H9 (cell line): Measurements from ENCODE around the gene ATP2A2. TPM values are rescaled to one million over a fixed set of nuclear protein-coding genes. Genes with fewer than 3 reads are reported as not detected.

Source experiments
- DNase-seq: peaks from one replicate; pipeline ENCODE4 v3.0.0-alpha.2; 2017
- H2AFZ ChIP-seq: one replicate; pipeline ENCODE4 v1.6.1; 2013; ENCODE audit warnings: mild to moderate bottlenecking, low read length, control low read depth, moderate library complexity
- H2AK5ac ChIP-seq: 2 replicates; pipeline ENCODE4 v1.6.1; 2013; ENCODE audit warnings: low read length, control low read depth, mixed read lengths; ENCODE audit not compliant: insufficient read length
- H2BK120ac ChIP-seq: one replicate; pipeline ENCODE4 v1.6.1; 2013; ENCODE audit warnings: low read depth, mild to moderate bottlenecking, low read length, control low read depth, inconsistent platforms; ENCODE audit not compliant: poor library complexity, severe bottlenecking
- H2BK12ac ChIP-seq: 2 replicates; pipeline ENCODE4 v1.6.1; 2013; ENCODE audit warnings: low read length, control low read depth, mixed read lengths, low read depth; ENCODE audit not compliant: insufficient read length
- H2BK15ac ChIP-seq: 2 replicates; pipeline ENCODE4 v1.6.1; 2013; ENCODE audit warnings: low read depth, low read length, control low read depth
- H2BK20ac ChIP-seq: one replicate; pipeline ENCODE4 v1.6.1; 2013; ENCODE audit warnings: low read depth, mild to moderate bottlenecking, low read length, control low read depth, inconsistent platforms; ENCODE audit not compliant: poor library complexity, severe bottlenecking
- H2BK5ac ChIP-seq: 2 replicates; pipeline ENCODE4 v1.6.1; 2013; ENCODE audit warnings: low read length, control low read depth, mixed read lengths; ENCODE audit not compliant: insufficient read length
- H3K14ac ChIP-seq: 2 replicates; pipeline ENCODE4 v1.6.1; 2013; ENCODE audit warnings: low read length, control low read depth; ENCODE audit not compliant: insufficient read depth
- H3K18ac ChIP-seq: 2 replicates; pipeline ENCODE4 v1.6.1; 2013; ENCODE audit warnings: low read depth, mild to moderate bottlenecking, mixed read lengths, low read length, control low read depth; ENCODE audit not compliant: insufficient read length
- H3K23ac ChIP-seq: 2 replicates; pipeline ENCODE4 v1.6.1; 2013; ENCODE audit warnings: low read length, control low read depth, mixed read lengths, low read depth; ENCODE audit not compliant: insufficient read length
- H3K23me2 ChIP-seq: 2 replicates; pipeline ENCODE4 v1.6.1; 2013; ENCODE audit warnings: low read depth, mild to moderate bottlenecking, mixed read lengths, low read length, control low read depth; ENCODE audit not compliant: insufficient read length, poor library complexity, severe bottlenecking
- H3K27ac ChIP-seq: 2 replicates; pipeline ENCODE4 v1.5.1; 2013; ENCODE audit warnings: low read length, control low read depth, mixed read lengths, low read depth; ENCODE audit not compliant: insufficient read length
- H3K27me3 ChIP-seq: 2 replicates; pipeline ENCODE4 v1.6.1; 2013; ENCODE audit warnings: low read length, control low read depth, inconsistent platforms; ENCODE audit not compliant: insufficient read depth
- H3K4ac ChIP-seq: 2 replicates; pipeline ENCODE4 v1.6.1; 2013; ENCODE audit warnings: low read depth, mild to moderate bottlenecking, control low read depth, inconsistent platforms, low read length, moderate library complexity
- H3K4me1 ChIP-seq: 2 replicates; pipeline ENCODE4 v1.6.1; 2013; ENCODE audit warnings: low read length, control low read depth, inconsistent platforms; ENCODE audit not compliant: insufficient read depth
- H3K4me2 ChIP-seq: 2 replicates; pipeline ENCODE4 v1.6.1; 2013; ENCODE audit warnings: low read length, control low read depth, mixed read lengths; ENCODE audit not compliant: insufficient read length, insufficient read depth
- H3K56ac ChIP-seq: 2 replicates; pipeline ENCODE4 v1.6.1; 2013; ENCODE audit warnings: low read depth, mild to moderate bottlenecking, mixed read lengths, low read length, control low read depth; ENCODE audit not compliant: insufficient read length
- H3K79me1 ChIP-seq: 2 replicates; pipeline ENCODE4 v1.6.1; 2013; ENCODE audit warnings: low read depth, mild to moderate bottlenecking, moderate library complexity, low read length, control low read depth, inconsistent platforms; ENCODE audit not compliant: insufficient read depth, poor library complexity, severe bottlenecking
- H3K79me2 ChIP-seq: 2 replicates; pipeline ENCODE4 v1.6.1; 2013; ENCODE audit warnings: low read length, control low read depth, inconsistent platforms; ENCODE audit not compliant: insufficient read depth
- H3K9ac ChIP-seq: 2 replicates; pipeline ENCODE4 v1.6.1; 2013; ENCODE audit warnings: low read length, control low read depth, mixed read lengths; ENCODE audit not compliant: insufficient read length; ENCODE audit errors: extremely low read depth
- H3K9me3 ChIP-seq: one replicate; pipeline ENCODE4 v1.6.1; 2013; ENCODE audit warnings: low read depth, low read length, inconsistent platforms; ENCODE audit not compliant: control insufficient read depth
- H3T11ph ChIP-seq: one replicate; pipeline ENCODE4 v1.6.1; 2013; ENCODE audit warnings: mild to moderate bottlenecking, low read length, control low read depth, inconsistent platforms
- H4K20me1 ChIP-seq: one replicate; pipeline ENCODE4 v1.6.1; 2013; ENCODE audit not compliant: control insufficient read depth, insufficient read length, insufficient read depth
- H4K5ac ChIP-seq: 2 replicates; pipeline ENCODE4 v1.6.1; 2013; ENCODE audit warnings: low read depth, mild to moderate bottlenecking, mixed read lengths, low read length, control low read depth; ENCODE audit not compliant: insufficient read length
- H4K8ac ChIP-seq: replicated peaks from 2 replicates; pipeline ENCODE4 v1.6.1; 2013; ENCODE audit warnings: low read length, control low read depth, mixed read lengths, low read depth; ENCODE audit not compliant: insufficient read length
- H4K91ac ChIP-seq: 2 replicates; pipeline ENCODE4 v1.6.1; 2013; ENCODE audit warnings: low read depth, mild to moderate bottlenecking, moderate library complexity, mixed read lengths, low read length, control low read depth; ENCODE audit not compliant: insufficient read length
- H3K27ac Mint-ChIP-seq, 3 experiments: 2 replicates in 2 of 3; 3 replicates in 1 of 3; pipeline ENCODE4 v1.8.0; 2020 to 2021; ENCODE audit warnings: mixed read lengths in 3 of 3, mild to moderate bottlenecking in 1 of 3, moderate library complexity in 1 of 3
- H3K27me3 Mint-ChIP-seq: 2 replicates; pipeline ENCODE4 v1.8.0; 2021; ENCODE audit warnings: low read depth, mild to moderate bottlenecking, moderate library complexity, mixed read lengths
- H3K36me3 Mint-ChIP-seq, 3 experiments: 2 replicates in 2 of 3; 3 replicates in 1 of 3; pipeline ENCODE4 v1.8.0; 2020 to 2021; ENCODE audit warnings: low read depth in 3 of 3, mixed read lengths in 3 of 3; ENCODE audit not compliant: insufficient read depth in 1 of 3
- H3K4me1 Mint-ChIP-seq, 2 experiments: 2 replicates each; pipeline ENCODE4 v1.8.0; 2020; ENCODE audit warnings: mixed read lengths in 2 of 2
- H3K4me3 Mint-ChIP-seq, 2 experiments: 2 replicates in 1 of 2; 3 replicates in 1 of 2; pipeline ENCODE4 v1.8.0; 2020 to 2021; ENCODE audit warnings: mild to moderate bottlenecking in 2 of 2, mixed read lengths in 2 of 2, moderate library complexity in 1 of 2
- H3K9me3 Mint-ChIP-seq, 2 experiments: 2 replicates in 1 of 2; 3 replicates in 1 of 2; pipeline ENCODE4 v1.8.0; 2020; ENCODE audit warnings: mild to moderate bottlenecking in 2 of 2, mixed read lengths in 2 of 2, moderate library complexity in 1 of 2
- WGBS: extraction: QIAGEN DNeasy Blood & Tissue Kit; methylation state at CpG from one replicate; pipeline ENCODE4 v1.1.7; 2013; ENCODE audit warnings: missing lambda C conversion rate, low lambda C conversion rate, mixed read lengths; ENCODE audit not compliant: insufficient read length; ENCODE audit errors: extremely low coverage; 5-methylcytosine and 5-hydroxymethylcytosine counted together
- total RNA-seq: library from RNA; stranded (reverse); gene quantifications from 2 replicates; pipeline ENCODE4 v1.2.1, GENCODE V29; 2021
- TF ChIP-seq, protein P1 (sequence below): fragments of 200-600 bp; sonication (generic); conservative IDR thresholded peaks from 3 replicates; pipeline ENCODE4 v1.8.0; 2021; ENCODE audit warnings: antibody characterized with exemption, mild to moderate bottlenecking

ATP2A2 gene
- total RNA-seq, 1 experiment from 2014 or later, result 257 TPM

- H3K36me3 Mint-ChIP-seq, result peaks cover 12 to 13% (median 12%) of the 10 kb centered on the region in 3 experiments
- Histone ChIP-seq H3K56ac (no peak overlapping the region), H4K91ac (no peak overlapping the region), H2BK5ac (no peak overlapping the region), H3K27me3 (no peaks in the 10 kb centered on the region), H3K14ac (no peak overlapping the region), H2BK12ac (no peak overlapping the region), H3K79me2 (peaks cover 13% of the 10 kb centered on the region; the same call in 1 of the 2 replicates), H3K23me2 (peaks cover 13% of the 10 kb centered on the region), H2AFZ (no peak overlapping the region), H2BK120ac (no peak overlapping the region), H4K8ac (no peak overlapping the region), H3K9ac (no peak overlapping the region), H2AK5ac (no peak overlapping the region), H4K20me1 (no peaks in the 10 kb centered on the region), H3K18ac (no peak overlapping the region), H3K9me3 (no peaks in the 10 kb centered on the region), H3T11ph (no peak overlapping the region), H3K4me1 (peaks cover 5% of the 10 kb centered on the region; the same call in 1 of the 2 replicates), H2BK15ac (no peak overlapping the region), H2BK20ac (no peak overlapping the region), H3K4ac (no peak overlapping the region), H3K79me1 (no peaks in the 10 kb centered on the region), H3K23ac (no peak overlapping the region), H3K4me2 (no peak overlapping the region), H3K27ac (no peak overlapping the region), H4K5ac (no peak overlapping the region)
- no peaks in the 10 kb centered on the region for H3K9me3 Mint-ChIP-seq
- no peak overlapping the region for H3K27ac Mint-ChIP-seq
- H3K4me3 Mint-ChIP-seq, result no peak overlapping the region
- TF ChIP-seq, protein P1, sequence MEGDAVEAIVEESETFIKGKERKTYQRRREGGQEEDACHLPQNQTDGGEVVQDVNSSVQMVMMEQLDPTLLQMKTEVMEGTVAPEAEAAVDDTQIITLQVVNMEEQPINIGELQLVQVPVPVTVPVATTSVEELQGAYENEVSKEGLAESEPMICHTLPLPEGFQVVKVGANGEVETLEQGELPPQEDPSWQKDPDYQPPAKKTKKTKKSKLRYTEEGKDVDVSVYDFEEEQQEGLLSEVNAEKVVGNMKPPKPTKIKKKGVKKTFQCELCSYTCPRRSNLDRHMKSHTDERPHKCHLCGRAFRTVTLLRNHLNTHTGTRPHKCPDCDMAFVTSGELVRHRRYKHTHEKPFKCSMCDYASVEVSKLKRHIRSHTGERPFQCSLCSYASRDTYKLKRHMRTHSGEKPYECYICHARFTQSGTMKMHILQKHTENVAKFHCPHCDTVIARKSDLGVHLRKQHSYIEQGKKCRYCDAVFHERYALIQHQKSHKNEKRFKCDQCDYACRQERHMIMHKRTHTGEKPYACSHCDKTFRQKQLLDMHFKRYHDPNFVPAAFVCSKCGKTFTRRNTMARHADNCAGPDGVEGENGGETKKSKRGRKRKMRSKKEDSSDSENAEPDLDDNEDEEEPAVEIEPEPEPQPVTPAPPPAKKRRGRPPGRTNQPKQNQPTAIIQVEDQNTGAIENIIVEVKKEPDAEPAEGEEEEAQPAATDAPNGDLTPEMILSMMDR, result no peak
- no peak for DNase-seq
- H3K4me1 Mint-ChIP-seq, result peaks cover 27 to 33% of the 10 kb centered on the region in 2 experiments
- peaks cover 5% of the 10 kb centered on the region; the same call in 1 of the 2 replicates for H3K27me3 Mint-ChIP-seq
- WGBS, result no CpG with 5 or more reads among the region's 1 CpG
Observed at GRCh38 chr12:110278255-110278536, 2.9 kb upstream of the ATP2A2 start.
